HG03354 (cell line): ENCODE data around the gene ARMH1.
"Not testable (repeated sequence)": the region's sequence is repeated elsewhere in the genome, so short reads cannot be mapped to it uniquely, and the experiment has no call there.

ENCODE experiments used
- ATAC-seq: cut with Tn5 transposase; IDR thresholded peaks from one replicate; pipeline ENCODE4 v1.9.1; 2021; ENCODE audit warnings: mild to moderate bottlenecking; ENCODE audit not compliant: unreplicated experiment, poor library complexity, severe bottlenecking

ARMH1 gene

DNA sequence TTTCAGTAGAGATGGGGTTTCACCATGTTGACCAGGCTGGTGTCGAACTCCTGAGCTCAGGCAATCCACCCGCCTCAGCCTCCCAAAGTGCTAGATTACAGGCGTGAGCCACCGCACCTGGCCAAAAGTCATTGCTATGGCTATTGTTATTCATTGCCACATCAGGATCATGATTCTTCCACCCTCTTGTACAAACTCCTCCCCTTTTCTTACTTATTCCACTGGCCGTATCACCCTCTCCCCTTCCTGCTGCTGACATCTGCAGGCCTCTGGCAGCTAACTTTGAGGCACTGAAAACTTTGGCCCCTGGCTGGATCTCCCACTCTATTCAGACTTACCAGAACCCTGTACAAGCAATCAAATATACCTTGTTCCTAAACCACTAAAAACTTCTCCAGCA, 11.1 kb upstream of the ARMH1 start:
- ATAC-seq: no peak

GRCh38 chr1:44664730-44665370, 9.7 kb upstream of the ARMH1 start:
- ATAC-seq: no peak

DNA sequence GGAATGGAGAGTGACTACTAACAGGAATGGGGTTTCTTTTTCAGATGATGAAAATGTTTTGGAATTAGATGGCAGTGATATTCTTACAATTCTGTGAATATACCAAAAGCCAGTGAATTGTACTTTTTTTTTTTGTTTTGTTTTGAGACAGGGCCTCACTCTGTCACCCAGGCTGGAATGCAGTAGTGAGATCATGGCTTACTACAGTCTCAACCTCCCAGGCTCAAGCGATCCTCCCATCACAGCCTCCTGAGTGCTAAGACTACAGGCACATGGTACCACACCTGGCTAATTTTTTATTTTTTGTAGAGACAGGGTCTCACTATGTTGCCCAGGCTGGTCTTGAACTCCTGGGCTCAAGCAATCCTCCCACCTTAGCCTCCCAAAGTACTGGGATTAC, 7.8 kb upstream of the ARMH1 start:
- not testable (repeated sequence) for ATAC-seq

- no peak for ATAC-seq
Observed at GRCh38 chr1:44670751-44671640, 3.5 kb upstream of the ARMH1 start.

- ATAC-seq: no peak
Observed at GRCh38 chr1:44672254-44672955, 2.1 kb upstream of the ARMH1 start.

DNA sequence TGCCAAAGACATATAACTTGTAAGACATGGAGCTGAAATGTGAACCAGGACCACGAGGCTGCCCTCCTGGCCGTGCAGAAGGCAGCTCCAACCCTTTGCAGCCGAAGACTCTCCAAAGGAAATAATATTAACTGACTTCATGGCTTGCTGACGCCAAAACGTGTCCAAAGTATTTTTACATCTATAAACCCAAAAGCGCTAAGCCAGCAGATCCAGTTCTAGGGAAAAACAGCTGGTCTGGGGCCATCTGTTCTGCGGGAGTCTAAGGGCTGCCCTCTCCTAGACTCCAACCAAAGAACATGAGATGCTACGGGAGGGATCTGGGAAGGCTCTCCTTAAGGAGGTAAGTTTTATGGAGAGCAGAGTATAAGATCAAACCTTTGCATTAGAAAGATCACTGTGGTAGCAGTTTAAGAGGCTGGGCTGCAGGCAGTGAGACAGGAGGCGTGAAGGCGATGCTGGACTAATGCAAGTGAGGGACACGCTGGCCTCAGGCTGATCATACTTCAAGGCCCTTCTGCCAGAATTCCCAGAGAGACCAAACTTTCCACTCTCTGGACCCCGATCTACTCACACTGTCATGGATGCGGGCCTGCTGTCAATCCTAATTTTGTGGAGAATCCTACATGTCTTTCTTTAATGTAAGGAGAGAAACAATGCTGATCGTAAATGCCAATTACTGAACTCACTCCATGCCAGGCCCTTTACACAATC, 1.4 kb upstream of the ARMH1 start:
- ATAC-seq: no peak

- peak; percentile 6 for ATAC-seq
Observed at GRCh38 chr1:44673675-44674112, 820 bp upstream of the ARMH1 start.

DNA sequence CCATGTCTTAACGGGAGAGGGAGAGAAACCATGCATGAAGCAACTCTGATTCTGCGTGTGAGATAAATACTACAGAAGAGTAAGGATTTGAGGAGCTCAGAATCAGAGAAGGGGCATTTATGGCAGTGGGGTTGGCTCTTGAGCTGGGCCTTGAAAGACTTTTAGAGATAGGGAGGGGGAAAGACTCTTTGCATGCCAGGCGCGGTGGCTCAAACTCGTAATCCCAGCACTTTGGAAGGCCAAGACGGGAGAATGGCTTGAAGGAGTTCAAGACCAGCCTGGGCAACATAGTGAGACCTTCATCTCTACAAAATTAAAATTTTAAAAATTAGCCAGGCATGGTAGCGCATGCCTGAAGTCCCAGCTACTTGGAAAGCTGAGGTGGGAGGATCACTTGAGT, 672 bp downstream of the ARMH1 start:
- ATAC-seq: no peak

- ATAC-seq: no peak
Observed at GRCh38 chr1:44676484-44677200, 2.1 kb downstream of the ARMH1 start.

GRCh38 chr1:44677201-44677766, 2.8 kb downstream of the ARMH1 start:
- no peak for ATAC-seq

DNA sequence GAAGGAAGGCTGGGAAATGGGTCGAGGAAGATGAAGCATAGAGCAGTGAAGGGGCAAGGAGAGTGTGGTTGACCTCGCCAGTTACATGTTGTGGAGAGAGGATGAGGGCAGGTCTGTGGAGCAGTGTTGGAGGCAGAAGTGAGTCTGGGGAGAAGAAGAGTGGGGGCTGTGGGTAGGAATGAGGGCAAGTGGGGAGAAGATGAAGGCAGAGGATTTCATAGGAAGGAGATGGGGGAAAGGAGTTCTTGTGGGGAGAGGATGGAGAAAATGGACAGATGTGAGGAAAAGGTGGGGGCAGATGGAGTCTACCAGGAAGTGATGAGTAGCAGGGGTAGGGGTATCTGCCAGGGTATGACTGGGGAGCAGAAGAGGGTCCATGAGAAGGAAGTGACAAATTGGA, 3.6 kb downstream of the ARMH1 start:
- ATAC-seq: no peak

- no peak for ATAC-seq
Observed at GRCh38 chr1:44678626-44679025, 4.1 kb downstream of the ARMH1 start.

DNA sequence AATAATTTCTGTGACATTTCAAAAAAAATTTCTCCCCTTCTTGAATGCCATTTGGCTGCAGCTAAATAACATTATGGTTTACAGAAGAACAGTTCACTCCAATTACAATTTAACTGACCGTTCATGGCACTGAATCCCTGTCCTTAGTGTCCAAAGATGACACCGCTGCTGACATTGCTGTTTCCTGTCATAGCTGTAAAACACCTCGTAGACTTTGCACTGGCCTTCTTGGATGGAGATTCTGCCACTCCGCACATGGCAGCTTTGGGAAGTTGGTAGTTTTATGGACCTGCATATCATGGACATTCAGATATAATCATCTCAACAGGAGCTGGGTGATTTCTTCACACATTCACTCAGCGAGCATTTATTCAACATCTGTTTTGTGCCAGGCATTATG, 5.0 kb downstream of the ARMH1 start:
- no peak for ATAC-seq

DNA sequence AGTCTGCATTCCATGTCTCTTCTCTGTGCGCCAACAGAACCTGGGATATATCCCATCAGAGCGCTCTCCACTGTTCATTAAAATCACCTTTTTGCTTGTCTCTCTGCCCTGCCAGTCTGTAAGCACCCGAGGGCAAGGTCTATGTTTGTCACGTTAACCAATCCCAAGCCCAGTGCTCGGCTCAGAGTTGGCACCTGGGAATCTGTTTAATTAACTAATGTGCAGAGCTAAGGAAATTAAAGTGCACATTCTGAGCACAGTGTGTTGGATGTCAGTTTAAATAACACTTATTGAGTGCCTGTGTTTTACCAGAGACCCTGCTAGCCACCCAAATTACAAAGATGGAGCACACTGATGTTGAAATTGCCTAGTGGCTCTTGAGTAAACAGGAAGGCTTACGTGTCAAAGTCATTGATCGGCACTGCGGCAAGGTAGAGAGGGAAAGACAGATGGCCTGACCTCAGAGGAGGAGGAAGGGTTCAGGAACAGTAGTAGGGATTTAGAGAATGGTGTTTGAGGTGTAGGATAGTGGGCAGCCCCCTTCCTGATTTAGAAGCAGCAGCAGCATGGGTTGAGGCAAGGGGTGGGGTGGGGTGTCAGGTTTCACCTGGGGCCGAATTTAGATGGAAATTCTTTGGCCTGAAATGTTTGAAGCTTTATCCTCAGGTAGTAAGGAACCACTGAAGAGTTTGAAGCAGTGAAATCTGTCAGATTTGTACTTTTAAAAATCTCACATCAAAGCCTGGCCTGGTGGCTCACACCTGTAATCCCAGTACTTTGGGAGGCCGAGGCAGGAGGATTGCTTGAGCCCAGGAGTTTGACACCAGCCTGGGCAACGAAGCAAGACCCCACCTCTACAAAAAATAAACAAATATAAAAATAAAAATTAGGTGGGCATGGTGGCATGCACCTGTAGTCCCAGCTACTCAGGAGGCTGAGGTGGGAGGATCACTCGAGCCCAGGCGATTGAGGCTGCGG, 7.7 kb downstream of the ARMH1 start:
- ATAC-seq: no peak

GRCh38 chr1:44682883-44683265, 8.4 kb downstream of the ARMH1 start:
- no peak for ATAC-seq

DNA sequence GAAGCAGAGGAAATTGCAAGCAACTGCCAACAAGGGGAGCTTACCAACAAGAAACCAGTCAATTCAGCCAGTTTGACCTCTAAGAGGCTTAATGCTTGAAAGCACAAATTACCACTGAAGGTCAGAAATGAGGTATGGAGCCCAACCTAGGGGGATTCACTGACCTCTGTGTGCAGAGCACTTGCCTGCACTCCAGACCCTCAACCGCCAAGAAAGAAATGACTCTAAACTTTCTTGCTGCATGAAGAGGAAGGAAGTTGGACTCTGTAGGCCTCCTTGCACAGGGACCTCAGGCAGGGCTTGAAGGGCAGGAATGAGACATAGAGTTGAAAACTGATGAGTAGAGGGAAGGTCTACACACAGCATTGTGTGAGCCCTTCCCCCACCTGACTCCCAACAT, 10.0 kb downstream of the ARMH1 start:
- peak; percentile 86 for ATAC-seq

GRCh38 chr1:44685218-44685617, 10.7 kb downstream of the ARMH1 start:
- no peak for ATAC-seq

DNA sequence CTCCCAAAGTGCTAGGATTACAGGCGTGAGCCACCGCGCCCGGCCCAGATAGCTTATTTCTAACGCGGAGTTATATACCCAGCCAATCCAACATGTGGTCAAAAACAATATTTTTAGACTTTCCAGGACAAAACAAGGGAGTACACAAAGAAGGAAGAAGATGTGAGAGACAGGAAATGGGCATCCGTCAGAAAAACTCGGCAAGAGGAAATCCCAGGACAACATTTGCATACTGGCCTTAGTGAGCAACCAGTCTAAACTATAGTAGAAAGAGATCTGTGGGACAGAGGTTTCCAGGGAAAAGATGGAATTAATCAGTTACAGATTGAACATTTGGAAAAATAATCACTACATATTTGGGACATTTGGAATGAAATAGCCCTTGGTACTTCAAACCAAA, 11.4 kb downstream of the ARMH1 start:
- ATAC-seq: no peak
